K562 (cell line): Measurements from ENCODE around the gene ENOSF1. TPM values are rescaled to one million over a fixed set of nuclear protein-coding genes. Genes with fewer than 3 reads are reported as not detected.

Experiments
- ARID1B ChIP-seq: fragments of 450-650 bp; IDR thresholded peaks from 2 replicates; pipeline ENCODE4 v1.6.1; 2016; ENCODE audit warnings: antibody characterized with exemption, mild to moderate bottlenecking, inconsistent platforms
- ARNT ChIP-seq, 2 experiments: fragments of 450-650 bp; IDR thresholded peaks; 2 replicates each; pipeline ENCODE4 v1.6.1; 2016; ENCODE audit warnings: mild to moderate bottlenecking in 1 of 2
- FOXM1 ChIP-seq, 2 experiments: fragments of 450-650 bp in 1 of 2; sonication (generic) in 1 of 2; formaldehyde crosslinking in 1 of 2; IDR thresholded peaks; 2 replicates each; pipeline versions ENCODE4 v1.6.1 to v1.9.0; 2017 to 2022; ENCODE audit warnings: low read depth in 2 of 2, mild to moderate bottlenecking in 2 of 2, missing genetic modification reagents in 1 of 2, moderate library complexity in 1 of 2
- HOMEZ ChIP-seq: fragments of 250-450 bp; sonication (Bioruptor Pico); IDR thresholded peaks from 2 replicates; pipeline ENCODE4 v1.4.0; 2020; ENCODE audit warnings: mild to moderate bottlenecking, moderate library complexity
- JUND ChIP-seq, 2 experiments: IDR thresholded peaks; 2 replicates in 1 of 2; 3 replicates in 1 of 2; pipeline ENCODE4 v1.6.1; 2011; ENCODE audit warnings: borderline replicate concordance in 2 of 2, low read depth in 2 of 2, low read length in 2 of 2, improper control_type of control experiment in 1 of 2, missing biosample characterization in 1 of 2, missing genetic modification characterization in 1 of 2, missing genetic modification reagents in 1 of 2
- MECOM ChIP-seq: fragments of 250-450 bp; sonication (Bioruptor Pico); IDR thresholded peaks from 2 replicates; pipeline ENCODE4 v1.8.0; 2022; ENCODE audit warnings: inconsistent platforms
- ZNF124 ChIP-seq: sonication (generic); formaldehyde crosslinking; IDR thresholded peaks from 2 replicates; pipeline ENCODE4 v1.8.1; 2022; ENCODE audit warnings: missing genetic modification reagents
- ZNF644 ChIP-seq: fragments of 200-800 bp; sonication (Bioruptor generic); IDR thresholded peaks from 2 replicates; pipeline ENCODE4 v1.6.1; 2016; ENCODE audit warnings: low read depth, missing genetic modification characterization, missing compliant biosample characterization
- polyA plus RNA-seq, 8 experiments: library from polyadenylated mRNA; depleted of rRNA in 4 of 8; stranded (reverse) in 5 of 8; unstranded in 3 of 8; fragments of >200 nt; fragmentation: Nextera tagmentation in 2 of 8; fragmentation: Illumina TruSeq in 1 of 8; extraction: Ambion mirVana in 2 of 8; extraction: Trizol in 1 of 8; gene quantifications; 2 replicates each; pipeline versions ENCODE4 v1.2.1 to v1.2.3, GENCODE V29; 2011 to 2014; ENCODE audit warnings: inconsistent platforms in 1 of 8, missing spikeins in 1 of 8
- total RNA-seq, 7 experiments: library from RNA; depleted of rRNA in 6 of 7; stranded (reverse); fragments of >200 nt in 6 of 7; fragmentation: Illumina TruSeq in 2 of 7; extraction: Trizol in 2 of 7; gene quantifications; 2 replicates each; pipeline versions ENCODE4 v1.2.1 to v1.2.3, GENCODE V29; 2011 to 2021; ENCODE audit warnings: low replicate concordance in 1 of 7
- TF ChIP-seq, protein P1 (sequence below), 3 experiments: fragments of 200-800 bp in 1 of 3; fragments of 250-450 bp in 1 of 3; fragments of 450-650 bp in 1 of 3; sonication (Bioruptor Pico) in 1 of 3; sonication (Bioruptor generic) in 1 of 3; formaldehyde crosslinking in 1 of 3; IDR thresholded peaks; 2 replicates each; pipeline versions ENCODE4 v1.6.1 to v1.8.0; 2016 to 2022; ENCODE audit warnings: mild to moderate bottlenecking in 2 of 3, missing genetic modification characterization in 2 of 3, missing compliant biosample characterization in 1 of 3, moderate library complexity in 1 of 3

ENOSF1 gene
- total and polyA plus RNA-seq, 9 of the 15 experiments (the other 6 are each of a cell fraction or from before 2014, with no cell fraction given), result 15.5 to 66.4 (median 46.5) TPM

DNA sequence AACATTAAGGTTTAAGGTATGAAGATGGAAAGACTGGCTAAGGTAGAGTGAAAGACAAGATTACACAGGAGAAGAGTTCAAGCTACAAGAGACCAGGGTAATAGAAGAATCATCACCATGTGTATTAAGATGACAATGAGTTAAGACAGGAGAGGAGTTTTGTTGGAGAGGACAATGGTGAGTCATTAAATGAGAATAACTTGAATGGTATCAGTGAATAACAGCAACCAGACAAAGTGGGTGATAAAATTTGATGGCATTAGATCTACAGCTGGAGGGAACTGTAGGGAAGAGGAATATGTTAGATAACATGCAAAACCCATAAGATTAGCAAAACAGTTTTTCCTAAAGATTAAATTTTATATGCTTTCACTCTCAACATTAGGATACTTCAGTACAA is 18.8 kb upstream of the ENOSF1 start (continued):
- TF ChIP-seq, protein P1, sequence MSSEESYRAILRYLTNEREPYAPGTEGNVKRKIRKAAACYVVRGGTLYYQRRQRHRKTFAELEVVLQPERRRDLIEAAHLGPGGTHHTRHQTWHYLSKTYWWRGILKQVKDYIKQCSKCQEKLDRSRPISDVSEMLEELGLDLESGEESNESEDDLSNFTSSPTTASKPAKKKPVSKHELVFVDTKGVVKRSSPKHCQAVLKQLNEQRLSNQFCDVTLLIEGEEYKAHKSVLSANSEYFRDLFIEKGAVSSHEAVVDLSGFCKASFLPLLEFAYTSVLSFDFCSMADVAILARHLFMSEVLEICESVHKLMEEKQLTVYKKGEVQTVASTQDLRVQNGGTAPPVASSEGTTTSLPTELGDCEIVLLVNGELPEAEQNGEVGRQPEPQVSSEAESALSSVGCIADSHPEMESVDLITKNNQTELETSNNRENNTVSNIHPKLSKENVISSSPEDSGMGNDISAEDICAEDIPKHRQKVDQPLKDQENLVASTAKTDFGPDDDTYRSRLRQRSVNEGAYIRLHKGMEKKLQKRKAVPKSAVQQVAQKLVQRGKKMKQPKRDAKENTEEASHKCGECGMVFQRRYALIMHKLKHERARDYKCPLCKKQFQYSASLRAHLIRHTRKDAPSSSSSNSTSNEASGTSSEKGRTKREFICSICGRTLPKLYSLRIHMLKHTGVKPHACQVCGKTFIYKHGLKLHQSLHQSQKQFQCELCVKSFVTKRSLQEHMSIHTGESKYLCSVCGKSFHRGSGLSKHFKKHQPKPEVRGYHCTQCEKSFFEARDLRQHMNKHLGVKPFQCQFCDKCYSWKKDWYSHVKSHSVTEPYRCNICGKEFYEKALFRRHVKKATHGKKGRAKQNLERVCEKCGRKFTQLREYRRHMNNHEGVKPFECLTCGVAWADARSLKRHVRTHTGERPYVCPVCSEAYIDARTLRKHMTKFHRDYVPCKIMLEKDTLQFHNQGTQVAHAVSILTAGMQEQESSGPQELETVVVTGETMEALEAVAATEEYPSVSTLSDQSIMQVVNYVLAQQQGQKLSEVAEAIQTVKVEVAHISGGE (CRISPR knock-in tag; IDR thresholded peaks at IDR 0.05), result 0 out of 6 replicates have a peak, but pooled peaks of 1 of the 3 experiments have one; percentile 54
- TF ChIP-seq HOMEZ (CRISPR knock-in tag) (no peak), ARID1B (peak; percentile 90), MECOM (CRISPR knock-in tag) (0 out of 2 replicates have a peak, but pooled peaks have one; percentile 23), JUND (IDR thresholded peaks at IDR 0.05; ENCODE audit: borderline replicate concordance, low read depth, low read length) (peak; percentile 64; the same call in 1 of the 2 replicates), JUND (tag; IDR thresholded peaks at IDR 0.05; ENCODE audit: borderline replicate concordance, low read depth, low read length) (peak; percentile 71; the same call in 2 of the 3 replicates), FOXM1 (IDR thresholded peaks at IDR 0.05; ENCODE audit: low read depth) (0 out of 2 replicates have a peak, but pooled peaks have one; percentile 34), FOXM1 (CRISPR knock-in tag; IDR thresholded peaks at IDR 0.05; ENCODE audit: low read depth) (no peak), ARNT (IDR thresholded peaks at IDR 0.05) (peak; percentile 42 to 45; a peak in 1 of 4 replicates), ZNF124 (no peak), ZNF644 (tag) (no peak)
